GM18873 (cell line): ENCODE results near the gene DOCK7.

Source experiments
- ATAC-seq: cut with Tn5 transposase; IDR thresholded peaks from one replicate; pipeline ENCODE4 v1.9.1; 2021; ENCODE audit warnings: mild to moderate bottlenecking, moderate library complexity, moderate number of reproducible peaks; ENCODE audit not compliant: unreplicated experiment, low FRiP score

The DOCK7 gene

GRCh38 chr1:62429581-62429980, 258.6 kb downstream of the DOCK7 start:
- no peak for ATAC-seq

GRCh38 chr1:62428351-62428750, 259.8 kb downstream of the DOCK7 start:
- no peak for ATAC-seq

GRCh38 chr1:62426794-62427193, 261.4 kb downstream of the DOCK7 start:
- ATAC-seq = no peak

DNA sequence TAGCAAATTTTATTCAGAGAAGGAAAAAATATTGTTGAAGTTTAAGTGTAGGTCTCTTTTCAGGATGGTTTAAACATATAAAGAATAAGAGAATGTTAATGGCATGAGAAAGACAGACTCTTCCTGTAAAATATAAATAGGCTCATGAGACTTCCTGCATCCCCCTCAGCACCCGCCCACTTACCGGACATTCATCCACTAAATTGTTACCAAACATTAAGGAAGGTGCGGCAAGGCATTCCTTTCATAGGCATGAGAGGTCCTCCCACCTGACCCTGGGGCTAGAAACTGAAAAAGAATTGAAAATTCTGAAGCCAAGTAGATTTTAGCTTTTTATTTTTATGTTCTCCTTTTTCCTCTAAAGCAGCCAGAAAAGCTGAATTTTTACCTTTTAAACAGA, 261.9 kb downstream of the DOCK7 start:
- ATAC-seq = no peak

GRCh38 chr1:62425041-62425440, 263.1 kb downstream of the DOCK7 start:
- no peak for ATAC-seq

- no peak for ATAC-seq
Measured at GRCh38 chr1:62424411-62424810, 263.8 kb downstream of the DOCK7 start.

DNA sequence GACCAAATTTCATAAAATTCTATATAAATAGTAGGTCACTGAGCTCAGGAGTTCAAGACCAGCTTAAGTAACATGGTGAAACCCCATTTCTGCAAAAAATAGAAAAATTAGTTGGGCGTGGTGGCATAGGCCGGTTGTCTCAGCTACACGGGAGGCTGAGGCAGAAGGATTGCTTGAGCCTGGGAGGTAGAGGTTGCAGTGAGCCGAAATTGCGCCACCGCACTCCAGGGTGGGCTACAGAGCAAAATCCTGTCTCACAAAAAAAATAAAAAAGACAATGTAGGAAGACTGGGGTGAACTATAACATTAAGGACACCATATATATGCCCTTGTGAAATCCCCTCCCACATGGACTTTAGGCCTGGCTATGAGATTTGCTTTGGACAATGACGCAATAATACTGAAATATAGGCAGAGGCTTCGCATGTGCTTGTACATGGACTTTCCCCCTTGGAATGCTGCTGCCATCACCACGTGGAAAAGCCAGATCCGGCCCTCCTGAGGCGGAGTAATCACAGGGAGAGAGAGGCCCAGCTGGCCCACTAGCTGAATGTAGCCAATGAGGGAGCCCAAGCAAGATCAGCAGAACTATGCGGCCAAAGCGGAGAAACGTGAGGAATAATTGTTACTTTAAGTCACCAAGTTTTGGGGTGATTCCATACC, 264.5 kb downstream of the DOCK7 start:
- no peak for ATAC-seq

GRCh38 chr1:62420214-62420613, 268.0 kb downstream of the DOCK7 start:
- ATAC-seq = no peak

- ATAC-seq = no peak
Measured at GRCh38 chr1:62417351-62417999, 270.7 kb downstream of the DOCK7 start.

- ATAC-seq = no peak
Measured at GRCh38 chr1:62415687-62416086, 272.5 kb downstream of the DOCK7 start.

DNA sequence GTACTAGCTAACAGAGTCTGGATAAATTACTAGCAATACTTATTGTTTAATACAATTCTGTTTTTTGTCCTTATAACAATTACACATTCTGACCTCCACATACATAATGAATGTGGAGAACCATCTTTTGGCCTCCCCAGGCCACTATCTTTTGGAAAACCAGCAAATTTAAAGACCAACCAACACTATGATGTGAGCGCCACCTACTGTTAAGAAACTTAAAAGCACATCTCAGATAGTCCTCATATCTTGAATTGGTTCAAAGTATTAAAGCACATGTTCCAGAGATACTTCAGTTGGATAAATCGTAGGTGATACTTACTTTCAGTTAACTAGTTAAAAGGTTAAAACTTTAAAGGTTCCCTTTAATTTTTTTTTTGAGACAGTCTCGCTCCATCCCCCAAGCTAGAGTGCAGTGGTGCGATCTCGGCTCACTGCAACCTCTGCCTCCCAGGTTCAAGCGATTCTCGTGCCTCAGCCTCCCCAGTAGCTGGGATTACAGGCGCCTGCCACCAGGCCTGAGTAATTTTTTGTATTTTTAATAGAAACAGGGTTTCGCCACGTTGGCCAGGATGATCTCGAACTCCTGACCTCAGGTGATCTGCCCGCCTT, 280.7 kb downstream of the DOCK7 start:
- ATAC-seq = no peak

DNA sequence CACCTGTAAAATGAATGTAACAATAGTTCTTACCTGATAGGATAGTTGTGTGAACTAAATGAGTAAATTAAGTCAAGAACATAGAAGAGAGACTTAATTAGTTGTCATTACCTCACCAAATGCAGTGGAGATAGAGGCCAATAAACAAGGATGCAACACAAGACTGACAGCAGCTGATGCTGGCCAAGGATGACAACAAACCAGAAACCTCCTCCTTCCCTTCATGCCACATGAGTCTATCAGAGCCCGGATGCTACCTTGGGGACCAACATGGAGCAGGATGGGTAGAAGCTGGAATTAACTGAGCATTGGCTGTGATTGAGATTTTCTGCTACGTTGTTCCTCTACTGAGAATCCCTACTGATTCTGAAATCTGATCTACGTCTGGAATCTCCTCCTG, 281.6 kb downstream of the DOCK7 start:
- no peak for ATAC-seq

- ATAC-seq = no peak
Measured at GRCh38 chr1:62405247-62405646, 282.9 kb downstream of the DOCK7 start.
